Measurements from ENCODE around the gene PDE6A.

PDE6A gene

GRCh38 chr5:149931992-149932436 lies 12.6 kb downstream of the PDE6A start:
- no peak for DNase-seq (ENCODE audit: low spot score)
- in situ Hi-C loops (cut with MboI; ENCODE audit: low sequenced_read_pairs, unreplicated experiment), result no loop called here
- TF ChIP-seq CTCF (IDR thresholded peaks at IDR 0.05; ENCODE audit: borderline replicate concordance, control extremely low read depth, extremely low read depth, insufficient read depth, missing control alignments), result no peak

- in situ Hi-C loops (cut with MboI; ENCODE audit: low sequenced_read_pairs, unreplicated experiment), result no loop called here
- TF ChIP-seq CTCF (IDR thresholded peaks at IDR 0.05; ENCODE audit: borderline replicate concordance, control extremely low read depth, extremely low read depth, insufficient read depth, missing control alignments), result no peak
- DNase-seq (ENCODE audit: low spot score), result no peak
Observed at GRCh38 chr5:149930749-149931574, 13.6 kb downstream of the PDE6A start.

GRCh38 chr5:149930043-149930748 lies 14.4 kb downstream of the PDE6A start:
- in situ Hi-C loops (cut with MboI; ENCODE audit: low sequenced_read_pairs, unreplicated experiment), result no loop called here
- DNase-seq (ENCODE audit: low spot score), result no peak
- no peak for TF ChIP-seq CTCF (IDR thresholded peaks at IDR 0.05; ENCODE audit: borderline replicate concordance, control extremely low read depth, extremely low read depth, insufficient read depth, missing control alignments)

GRCh38 chr5:149924486-149924885 lies 20.1 kb downstream of the PDE6A start:
- no peak for DNase-seq (ENCODE audit: low spot score)
- in situ Hi-C loops (cut with MboI; ENCODE audit: low sequenced_read_pairs, unreplicated experiment), result no loop called here
- TF ChIP-seq CTCF (IDR thresholded peaks at IDR 0.05; ENCODE audit: borderline replicate concordance, control extremely low read depth, extremely low read depth, insufficient read depth, missing control alignments), result no peak

GRCh38 chr5:149922950-149923349 lies 21.6 kb downstream of the PDE6A start:
- in situ Hi-C loops (cut with MboI; ENCODE audit: low sequenced_read_pairs, unreplicated experiment), result no loop called here
- no peak for TF ChIP-seq CTCF (IDR thresholded peaks at IDR 0.05; ENCODE audit: borderline replicate concordance, control extremely low read depth, extremely low read depth, insufficient read depth, missing control alignments)
- no peak for DNase-seq (ENCODE audit: low spot score)

- in situ Hi-C loops (cut with MboI; ENCODE audit: low sequenced_read_pairs, unreplicated experiment), result no loop called here
- no peak for DNase-seq (ENCODE audit: low spot score)
- TF ChIP-seq CTCF (IDR thresholded peaks at IDR 0.05; ENCODE audit: borderline replicate concordance, control extremely low read depth, extremely low read depth, insufficient read depth, missing control alignments), result no peak
Observed at GRCh38 chr5:149921597-149921996, 23.0 kb downstream of the PDE6A start.

Data from GM13976 (cell line).